Tibial nerve (tissue), 4 donors: ENCODE measurements around the gene RLF.

Experiments used
- EP300 ChIP-seq, 2 donors: sonication (generic); formaldehyde crosslinking; IDR thresholded peaks; one replicate each; pipeline ENCODE4 v1.6.1; 2017; ENCODE audit warnings: antibody characterized with exemption in 2 of 2, mild to moderate bottlenecking in 1 of 2
- POLR2A ChIP-seq, 2 donors: fragments of 450-650 bp; IDR thresholded peaks; one replicate each; pipeline ENCODE4 v1.6.1; 2017; ENCODE audit warnings: antibody characterized with exemption in 2 of 2, mild to moderate bottlenecking in 2 of 2, moderate library complexity in 2 of 2
- TF ChIP-seq, protein P1 (sequence below), 5 experiments: fragments of 200-600 bp in 3 of 5; fragments of 450-650 bp in 2 of 5; sonication (generic) in 3 of 5; IDR thresholded peaks; one replicate each; pipeline ENCODE4 v1.5.1; 2016 to 2019; ENCODE audit warnings: antibody characterized with exemption in 5 of 5, mild to moderate bottlenecking in 3 of 5, moderate library complexity in 2 of 5

DNA sequence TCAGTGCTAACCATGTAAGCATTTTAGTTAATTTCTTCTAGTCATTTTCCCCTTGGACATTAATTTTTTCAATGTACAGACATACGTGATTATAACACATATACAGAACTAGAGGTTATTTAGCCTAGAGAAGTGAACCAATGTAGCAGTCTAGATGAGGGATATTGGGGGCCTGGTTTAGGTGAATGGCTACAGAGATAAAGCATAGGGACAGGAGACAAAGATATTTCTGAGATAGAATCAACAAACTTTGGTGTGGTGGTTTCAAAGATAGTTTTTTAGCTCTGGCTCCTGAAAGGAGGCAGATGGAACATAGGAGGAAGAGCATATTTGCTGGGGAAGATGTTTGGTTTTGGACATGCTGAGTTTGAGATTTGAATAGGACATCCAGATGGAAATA is 23.0 kb downstream of the RLF start:
- TF ChIP-seq, protein P1, sequence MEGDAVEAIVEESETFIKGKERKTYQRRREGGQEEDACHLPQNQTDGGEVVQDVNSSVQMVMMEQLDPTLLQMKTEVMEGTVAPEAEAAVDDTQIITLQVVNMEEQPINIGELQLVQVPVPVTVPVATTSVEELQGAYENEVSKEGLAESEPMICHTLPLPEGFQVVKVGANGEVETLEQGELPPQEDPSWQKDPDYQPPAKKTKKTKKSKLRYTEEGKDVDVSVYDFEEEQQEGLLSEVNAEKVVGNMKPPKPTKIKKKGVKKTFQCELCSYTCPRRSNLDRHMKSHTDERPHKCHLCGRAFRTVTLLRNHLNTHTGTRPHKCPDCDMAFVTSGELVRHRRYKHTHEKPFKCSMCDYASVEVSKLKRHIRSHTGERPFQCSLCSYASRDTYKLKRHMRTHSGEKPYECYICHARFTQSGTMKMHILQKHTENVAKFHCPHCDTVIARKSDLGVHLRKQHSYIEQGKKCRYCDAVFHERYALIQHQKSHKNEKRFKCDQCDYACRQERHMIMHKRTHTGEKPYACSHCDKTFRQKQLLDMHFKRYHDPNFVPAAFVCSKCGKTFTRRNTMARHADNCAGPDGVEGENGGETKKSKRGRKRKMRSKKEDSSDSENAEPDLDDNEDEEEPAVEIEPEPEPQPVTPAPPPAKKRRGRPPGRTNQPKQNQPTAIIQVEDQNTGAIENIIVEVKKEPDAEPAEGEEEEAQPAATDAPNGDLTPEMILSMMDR (IDR thresholded peaks at IDR 0.05) = no peak
- TF ChIP-seq EP300 (IDR thresholded peaks at IDR 0.05) (no peak), POLR2A (IDR thresholded peaks at IDR 0.05) (no peak)
